ENCODE data around the gene IL34.

DNA sequence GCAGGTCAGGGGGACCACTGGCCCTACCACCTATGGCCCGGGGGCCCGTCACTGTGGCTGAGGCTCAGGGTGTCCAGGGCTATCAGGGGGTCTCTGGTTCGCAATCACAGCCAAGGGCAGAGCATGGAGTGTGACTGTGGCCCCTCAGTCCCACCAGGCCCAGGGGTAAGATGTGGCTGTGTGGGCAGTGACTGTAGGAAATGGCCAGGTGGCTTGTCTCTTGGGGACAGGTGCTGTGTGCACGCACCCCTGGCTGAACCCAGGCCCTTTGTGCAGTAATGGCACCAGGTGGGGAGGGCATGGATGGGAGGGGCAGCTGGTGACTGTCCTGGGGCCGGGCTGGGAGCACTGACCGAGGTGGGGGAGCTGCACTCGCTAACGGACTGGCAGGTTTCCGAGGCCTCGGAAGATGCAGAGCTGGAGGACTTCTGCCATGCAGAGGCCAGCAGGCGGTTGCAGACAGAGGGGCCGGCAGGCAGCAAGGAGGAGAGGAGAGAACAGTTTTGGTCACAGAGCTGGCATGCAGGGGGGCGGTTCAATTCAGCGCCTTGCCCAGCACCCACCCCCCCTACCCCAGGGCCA lies 18.8 kb downstream of the IL34 start:
- TF ChIP-seq, protein P1, sequence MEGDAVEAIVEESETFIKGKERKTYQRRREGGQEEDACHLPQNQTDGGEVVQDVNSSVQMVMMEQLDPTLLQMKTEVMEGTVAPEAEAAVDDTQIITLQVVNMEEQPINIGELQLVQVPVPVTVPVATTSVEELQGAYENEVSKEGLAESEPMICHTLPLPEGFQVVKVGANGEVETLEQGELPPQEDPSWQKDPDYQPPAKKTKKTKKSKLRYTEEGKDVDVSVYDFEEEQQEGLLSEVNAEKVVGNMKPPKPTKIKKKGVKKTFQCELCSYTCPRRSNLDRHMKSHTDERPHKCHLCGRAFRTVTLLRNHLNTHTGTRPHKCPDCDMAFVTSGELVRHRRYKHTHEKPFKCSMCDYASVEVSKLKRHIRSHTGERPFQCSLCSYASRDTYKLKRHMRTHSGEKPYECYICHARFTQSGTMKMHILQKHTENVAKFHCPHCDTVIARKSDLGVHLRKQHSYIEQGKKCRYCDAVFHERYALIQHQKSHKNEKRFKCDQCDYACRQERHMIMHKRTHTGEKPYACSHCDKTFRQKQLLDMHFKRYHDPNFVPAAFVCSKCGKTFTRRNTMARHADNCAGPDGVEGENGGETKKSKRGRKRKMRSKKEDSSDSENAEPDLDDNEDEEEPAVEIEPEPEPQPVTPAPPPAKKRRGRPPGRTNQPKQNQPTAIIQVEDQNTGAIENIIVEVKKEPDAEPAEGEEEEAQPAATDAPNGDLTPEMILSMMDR (IDR thresholded peaks at IDR 0.05; ENCODE audit: low read depth, low read length), result no peak
- no peak for TF ChIP-seq EZH2phosphoT487 (IDR thresholded peaks at IDR 0.05; ENCODE audit: low read depth)
